Heart right ventricle (tissue), 16 donors: Measurements from ENCODE around the gene CD4. TPM values are rescaled to one million over a fixed set of nuclear protein-coding genes. Genes with fewer than 3 reads are reported as not detected.
A peak's percentile ranks its signal among the peaks of the same experiment; 100 is the strongest.

Experiments used
- ATAC-seq, 8 donors: fragments of 200-7000 bp; cut with Tn5 transposase; one replicate each; pipeline ENCODE4 v1.9.1; 2020; ENCODE audit warnings: mild to moderate bottlenecking in 8 of 8, moderate library complexity in 8 of 8, moderate number of reproducible peaks in 1 of 8
- DNase-seq, 2 donors: peaks; one replicate each; pipeline ENCODE4 v3.0.0-alpha.2; 2020
- H3K27ac ChIP-seq, 10 donors: fragments of 200-600 bp; sonication (generic) in 2 of 10; one replicate each; pipeline versions ENCODE4 v1.5.0 to v1.8.0; 2020 to 2022; ENCODE audit warnings: mild to moderate bottlenecking in 3 of 10
- H3K27me3 ChIP-seq, 7 donors: fragments of 200-600 bp; one replicate each; pipeline ENCODE4 v1.8.0; 2021 to 2022; ENCODE audit warnings: mild to moderate bottlenecking in 2 of 7
- H3K36me3 ChIP-seq, 9 donors: fragments of 200-600 bp; sonication (generic) in 1 of 9; one replicate each; pipeline versions ENCODE4 v1.5.0 to v1.8.0; 2020 to 2022; ENCODE audit warnings: mild to moderate bottlenecking in 2 of 9
- H3K4me1 ChIP-seq, 9 donors: fragments of 200-600 bp; sonication (generic) in 1 of 9; one replicate each; pipeline versions ENCODE4 v1.5.0 to v1.8.0; 2020 to 2022; ENCODE audit warnings: mild to moderate bottlenecking in 4 of 9
- H3K4me3 ChIP-seq, 10 donors: fragments of 200-600 bp; sonication (generic) in 2 of 10; one replicate each; pipeline versions ENCODE4 v1.5.0 to v1.8.0; 2020 to 2022; ENCODE audit warnings: mild to moderate bottlenecking in 7 of 10, moderate library complexity in 2 of 10
- H3K9me3 ChIP-seq, 11 donors: fragments of 200-600 bp in 10 of 11; sonication (generic) in 2 of 11; one replicate each; pipeline versions ENCODE4 v1.5.0 to v1.8.0; 2013 to 2022; ENCODE audit warnings: mild to moderate bottlenecking in 2 of 11, control low read depth in 1 of 11, moderate library complexity in 1 of 11
- WGBS, 2 donors: extraction: QIAGEN DNeasy Blood & Tissue Kit; methylation state at CpG; one replicate each; pipeline ENCODE4 v1.1.7; 2013; ENCODE audit warnings: inconsistent platforms in 1 of 2; 5-methylcytosine and 5-hydroxymethylcytosine counted together
- intact Hi-C, 10 donors: fragments of 100-400 bp; cut with DNase I; formaldehyde crosslinking; loops; one replicate each; pipeline versions ENCODE4 v1.11.1 to v1.14.2; 2022
- polyA plus RNA-seq, 2 donors: library from polyadenylated mRNA; stranded (reverse); fragments of 200-250 nt; gene quantifications; one replicate each; pipeline ENCODE4 v1.2.3, GENCODE V29; 2013
- total RNA-seq, 10 donors: library from RNA; stranded (reverse); fragmentation: NEBNext Ultra II Directional in 3 of 10; extraction: Animal tissue kit (Norgen Biotek cat#: 25700) in 3 of 10; gene quantifications; one replicate each; pipeline versions ENCODE4 v1.2.1 to v1.2.4, GENCODE V29; 2021 to 2023
- TF ChIP-seq, protein P1 (sequence below), 9 donors: fragments of 200-600 bp; sonication (generic) in 2 of 9; IDR thresholded peaks; one replicate each; pipeline versions ENCODE4 v1.5.0 to v1.8.0; 2021 to 2022; ENCODE audit warnings: antibody characterized with exemption in 9 of 9, mild to moderate bottlenecking in 5 of 9, moderate library complexity in 1 of 9
- donor health status: Arrhythmogenic right ventricular cardiomyopathy.
- donor health status: ischemic (EF 13 %, LVEDD 7.1; RV severe dilation, severe dysfunction).
- donor health status: healthy with polysubstance abuse.
- donor health status: DM: no; HTN: yes; CAD: no.
- donor health status: DM: no; HTN: no; CAD: no.
- donor health status: ischemic (EF 25% LVEDD 6.9; RV normal size, moderate dysfunction).
- donor health status: ischemic (EF 25% LVEDD 5.7; RV mildly dilated, moderate dysfunction).
- donor health status: healthy.
- donor health status: DM: yes; HTN: yes; CAD: no.
- donor health status: Ischemic cardiomyopathy.
- donor health status: ischemic (EF 35%, LVEDD 5.7; RV mildly dilated, moderate dysfunction).
- donor health status: nonischemic (EF 11% LVEDD 7.7; RV severe dilation, severe dysfunction).
- donor health status: DM: yes; HTN: yes; CAD: no.
- donor health status: PGD.
- donor health status: ischemic (EF 29% LVEDD 5.4; RV normal size, mild dysfunction).
- donor health status: nonischemic (EF 23%, LVEDD 6.1; RV moderate dilation, normal function).

The CD4 gene
- total and polyA plus RNA-seq, 12 donors: 2.6 to 44.3 (median 4.2) TPM

DNA sequence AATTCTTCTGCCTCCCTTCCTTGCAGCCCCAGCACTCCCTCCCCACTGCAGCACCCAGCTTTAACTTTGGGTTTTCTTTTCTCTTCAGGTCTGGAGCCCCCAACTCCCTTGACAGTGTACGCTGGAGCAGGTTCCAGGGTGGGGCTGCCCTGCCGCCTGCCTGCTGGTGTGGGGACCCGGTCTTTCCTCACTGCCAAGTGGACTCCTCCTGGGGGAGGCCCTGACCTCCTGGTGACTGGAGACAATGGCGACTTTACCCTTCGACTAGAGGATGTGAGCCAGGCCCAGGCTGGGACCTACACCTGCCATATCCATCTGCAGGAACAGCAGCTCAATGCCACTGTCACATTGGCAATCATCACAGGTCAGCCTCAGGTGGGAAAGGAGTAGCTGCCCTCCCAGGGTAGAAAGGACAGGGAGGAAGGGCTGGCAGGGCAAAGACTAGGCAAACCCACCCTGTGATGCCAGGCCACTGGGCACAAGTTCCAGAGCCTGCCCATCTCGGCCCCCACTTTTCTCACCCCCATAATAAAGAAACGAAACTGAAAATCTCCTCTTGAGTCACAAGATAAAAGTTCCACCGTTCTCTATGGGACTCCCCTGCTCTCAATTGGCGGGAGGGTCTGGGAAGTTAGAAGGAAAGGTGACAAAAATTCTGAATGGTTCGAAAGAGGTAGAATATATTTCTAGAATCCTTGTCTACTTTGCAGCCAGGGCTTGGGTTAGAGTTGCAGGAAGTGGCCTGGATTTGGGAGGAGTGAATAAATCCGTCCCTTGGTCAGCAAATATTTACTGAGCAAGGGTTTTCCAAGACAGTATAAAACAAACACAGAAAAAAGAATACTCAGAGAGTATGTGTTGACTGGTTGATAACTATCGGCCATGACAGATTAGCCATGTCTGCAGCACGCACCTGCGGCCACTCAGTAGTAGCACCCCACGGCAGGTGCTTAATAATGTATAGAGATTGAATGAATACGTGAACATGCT, 13.8 kb upstream of the CD4 start:
- intact Hi-C loops: loop anchor here in 8 of 10 donors (5.0 kb wide), 5 partner anchors 38 to 158 kb away; partner anchors contain the start of genes GPR162 (in 1 of the 8) and P3H3 (in 1 of the 8)
- Histone ChIP-seq H3K4me1 (peaks cover 0 to 49% (median 25%) of the 10 kb centered on the region in 9 donors), H3K27me3 (peaks cover 0 to 53% (median 8%) of the 10 kb centered on the region in 7 donors), H3K27ac (peak overlapping the region in 1 of 10 donors; percentile 69), H3K36me3 (peaks cover 0 to 22% (median 0%) of the 10 kb centered on the region in 9 donors), H3K4me3 (peak overlapping the region in 1 of 10 donors; percentile 45), H3K9me3 (no peaks in the 10 kb centered on the region)
- DNase-seq (no peak), ATAC-seq (no peak)
- 85 to 95% methylated on average over 16 of the region's 16 CpGs for WGBS, 2 donors
- TF ChIP-seq, protein P1, sequence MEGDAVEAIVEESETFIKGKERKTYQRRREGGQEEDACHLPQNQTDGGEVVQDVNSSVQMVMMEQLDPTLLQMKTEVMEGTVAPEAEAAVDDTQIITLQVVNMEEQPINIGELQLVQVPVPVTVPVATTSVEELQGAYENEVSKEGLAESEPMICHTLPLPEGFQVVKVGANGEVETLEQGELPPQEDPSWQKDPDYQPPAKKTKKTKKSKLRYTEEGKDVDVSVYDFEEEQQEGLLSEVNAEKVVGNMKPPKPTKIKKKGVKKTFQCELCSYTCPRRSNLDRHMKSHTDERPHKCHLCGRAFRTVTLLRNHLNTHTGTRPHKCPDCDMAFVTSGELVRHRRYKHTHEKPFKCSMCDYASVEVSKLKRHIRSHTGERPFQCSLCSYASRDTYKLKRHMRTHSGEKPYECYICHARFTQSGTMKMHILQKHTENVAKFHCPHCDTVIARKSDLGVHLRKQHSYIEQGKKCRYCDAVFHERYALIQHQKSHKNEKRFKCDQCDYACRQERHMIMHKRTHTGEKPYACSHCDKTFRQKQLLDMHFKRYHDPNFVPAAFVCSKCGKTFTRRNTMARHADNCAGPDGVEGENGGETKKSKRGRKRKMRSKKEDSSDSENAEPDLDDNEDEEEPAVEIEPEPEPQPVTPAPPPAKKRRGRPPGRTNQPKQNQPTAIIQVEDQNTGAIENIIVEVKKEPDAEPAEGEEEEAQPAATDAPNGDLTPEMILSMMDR (IDR thresholded peaks at IDR 0.05): no peak

DNA sequence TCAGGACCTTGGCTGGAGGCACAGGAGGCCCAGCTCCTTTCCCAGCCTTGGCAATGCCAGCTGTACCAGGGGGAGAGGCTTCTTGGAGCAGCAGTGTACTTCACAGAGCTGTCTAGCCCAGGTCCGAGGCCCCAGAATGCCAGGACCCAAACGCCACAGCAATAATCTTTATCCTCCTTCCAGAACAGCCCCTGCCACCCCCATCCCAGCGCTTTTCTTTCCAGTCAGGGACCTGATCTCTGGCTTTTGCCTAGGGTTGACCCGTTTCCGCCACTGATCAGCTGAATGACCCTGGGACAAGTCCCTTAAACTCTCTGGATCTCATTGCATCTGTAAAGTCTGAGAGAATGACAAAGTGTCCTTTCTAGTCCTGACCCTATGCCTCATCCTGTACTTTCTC, 11.9 kb upstream of the CD4 start:
- H3K27ac ChIP-seq: peak overlapping the region in 4 of 10 donors; percentile 49 to 70 (median 61)
- peaks cover 0 to 30% (median 21%) of the 10 kb centered on the region in 9 donors for H3K4me1 ChIP-seq
- DNase-seq (no peak), ATAC-seq (no peak)
- intact Hi-C loops: loop anchor here in 8 of 10 donors (5.0 kb wide), 5 partner anchors 40 to 160 kb away; partner anchors contain the start of genes GPR162 (in 1 of the 8) and P3H3 (in 1 of the 8)
- TF ChIP-seq, protein P1 (IDR thresholded peaks at IDR 0.05): no peak
- WGBS, 2 donors: 95% methylated on average over 5 of the region's 5 CpGs
- H3K36me3 ChIP-seq: peaks cover 0 to 9% (median 0%) of the 10 kb centered on the region in 9 donors
- peak overlapping the region in 1 of 10 donors; percentile 47 for H3K4me3 ChIP-seq
- peaks cover 0 to 53% (median 8%) of the 10 kb centered on the region in 7 donors for H3K27me3 ChIP-seq
- no peaks in the 10 kb centered on the region for H3K9me3 ChIP-seq

DNA sequence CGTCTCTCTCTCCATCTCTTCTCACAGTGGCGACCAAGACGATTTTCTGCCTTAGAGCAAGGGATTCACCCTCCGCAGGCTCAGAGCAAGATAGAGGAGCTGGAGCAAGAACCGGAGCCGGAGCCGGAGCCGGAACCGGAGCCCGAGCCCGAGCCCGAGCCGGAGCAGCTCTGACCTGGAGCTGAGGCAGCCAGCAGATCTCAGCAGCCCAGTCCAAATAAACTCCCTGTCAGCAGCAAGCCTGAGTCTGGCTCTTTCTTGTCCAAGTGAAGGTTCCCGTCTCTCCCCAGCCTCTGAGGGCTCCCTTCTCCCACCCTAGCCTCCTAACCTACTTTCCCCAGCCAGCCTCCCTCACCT, 11.1 kb upstream of the CD4 start:
- peak in 1 of 2 donors; percentile 33 for DNase-seq
- WGBS, 2 donors: 19 to 27% methylated on average over 14 of the region's 14 CpGs
- intact Hi-C loops: loop anchor here in 8 of 10 donors (2.0 to 5.0 kb wide), 7 partner anchors 25 to 161 kb away; partner anchors contain the start of genes GPR162 (in 1 of the 8), MLF2 (in 1 of the 8) and P3H3 (in 1 of the 8)
- ATAC-seq: peak; percentile 16 to 71 (median 54)
- Histone ChIP-seq H3K4me3 (peak overlapping the region in 9 of 10 donors; percentile 35 to 60 (median 43)), H3K27me3 (peaks cover 0 to 47% (median 8%) of the 10 kb centered on the region in 7 donors), H3K4me1 (peaks cover 0 to 27% (median 19%) of the 10 kb centered on the region in 9 donors), H3K36me3 (peaks cover 0 to 9% (median 0%) of the 10 kb centered on the region in 9 donors), H3K9me3 (no peaks in the 10 kb centered on the region), H3K27ac (peak overlapping the region in 9 of 10 donors; percentile 49 to 73 (median 62))
- TF ChIP-seq, protein P1 (IDR thresholded peaks at IDR 0.05): no peak
